GM18873 (cell line): ENCODE results near the gene UBE2G2.
"Not testable (repeated sequence)": the region's sequence is repeated elsewhere in the genome, so short reads cannot be mapped to it uniquely, and the experiment has no call there.

Experiments used
- ATAC-seq: cut with Tn5 transposase; IDR thresholded peaks from one replicate; pipeline ENCODE4 v1.9.1; 2021; ENCODE audit warnings: mild to moderate bottlenecking, moderate library complexity, moderate number of reproducible peaks; ENCODE audit not compliant: unreplicated experiment, low FRiP score

The UBE2G2 gene

GRCh38 chr21:44836666-44837471 is 35.2 kb upstream of the UBE2G2 start:
- ATAC-seq, result no peak

GRCh38 chr21:44836349-44836665 is 34.7 kb upstream of the UBE2G2 start:
- no peak for ATAC-seq

- ATAC-seq, result no peak
Measured at GRCh38 chr21:44835647-44835973, 34.0 kb upstream of the UBE2G2 start.

GRCh38 chr21:44834951-44835646 is 33.5 kb upstream of the UBE2G2 start:
- no peak for ATAC-seq

- ATAC-seq, result no peak
Measured at GRCh38 chr21:44834231-44834950, 32.8 kb upstream of the UBE2G2 start.

GRCh38 chr21:44833663-44834062 is 32.0 kb upstream of the UBE2G2 start:
- no peak for ATAC-seq

GRCh38 chr21:44832516-44833255 is 31.1 kb upstream of the UBE2G2 start:
- not testable (repeated sequence) for ATAC-seq

- ATAC-seq, result no peak
Measured at GRCh38 chr21:44831227-44831860, 29.7 kb upstream of the UBE2G2 start.

- ATAC-seq, result no peak
Measured at GRCh38 chr21:44829507-44830092, 28.0 kb upstream of the UBE2G2 start.

GRCh38 chr21:44828362-44829056 is 26.9 kb upstream of the UBE2G2 start:
- no peak for ATAC-seq

GRCh38 chr21:44823179-44823660 is 21.6 kb upstream of the UBE2G2 start:
- ATAC-seq, result no peak

- ATAC-seq, result no peak
Measured at GRCh38 chr21:44822484-44823178, 21.0 kb upstream of the UBE2G2 start.

GRCh38 chr21:44820851-44821250 is 19.2 kb upstream of the UBE2G2 start:
- ATAC-seq, result no peak

- ATAC-seq, result no peak
Measured at GRCh38 chr21:44819283-44820243, 17.9 kb upstream of the UBE2G2 start.

GRCh38 chr21:44818640-44819011 is 17.0 kb upstream of the UBE2G2 start:
- no peak for ATAC-seq

GRCh38 chr21:44817914-44818639 is 16.5 kb upstream of the UBE2G2 start, which contains the start of gene SUMO3:
Gene SUMO3 (minus strand): TSS chr21:44818062. CDS start chr21:44817968, 94 bp downstream.
- ATAC-seq, result no peak

- no peak for ATAC-seq
Measured at GRCh38 chr21:44817506-44817880, 15.9 kb upstream of the UBE2G2 start.
